GM18519 (cell line): ENCODE data around the gene SEC22A.

ENCODE experiments used
- ATAC-seq: cut with Tn5 transposase; IDR thresholded peaks from one replicate; pipeline ENCODE4 v1.9.1; 2021; ENCODE audit warnings: mild to moderate bottlenecking, moderate library complexity; ENCODE audit not compliant: unreplicated experiment, low FRiP score

The SEC22A gene, protein sequence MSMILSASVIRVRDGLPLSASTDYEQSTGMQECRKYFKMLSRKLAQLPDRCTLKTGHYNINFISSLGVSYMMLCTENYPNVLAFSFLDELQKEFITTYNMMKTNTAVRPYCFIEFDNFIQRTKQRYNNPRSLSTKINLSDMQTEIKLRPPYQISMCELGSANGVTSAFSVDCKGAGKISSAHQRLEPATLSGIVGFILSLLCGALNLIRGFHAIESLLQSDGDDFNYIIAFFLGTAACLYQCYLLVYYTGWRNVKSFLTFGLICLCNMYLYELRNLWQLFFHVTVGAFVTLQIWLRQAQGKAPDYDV

GRCh38 chr3:123201557-123202427 is at the start of gene SEC22A:
Gene SEC22A, plus strand, starts transcription at chr3:123201943. Its CDS starts 7,275 bp downstream, at chr3:123209218.
- peak; percentile 91 for ATAC-seq

- no peak for ATAC-seq
These were observed 49.1 kb upstream of the SEC22A start for GRCh38 chr3:123152687-123153086.

GRCh38 chr3:123153125-123154019 is 48.4 kb upstream of the SEC22A start:
- no peak for ATAC-seq

GRCh38 chr3:123154020-123154985 is 47.4 kb upstream of the SEC22A start:
- ATAC-seq, result no peak

GRCh38 chr3:123155471-123156011 is 46.2 kb upstream of the SEC22A start:
- ATAC-seq, result no peak

DNA sequence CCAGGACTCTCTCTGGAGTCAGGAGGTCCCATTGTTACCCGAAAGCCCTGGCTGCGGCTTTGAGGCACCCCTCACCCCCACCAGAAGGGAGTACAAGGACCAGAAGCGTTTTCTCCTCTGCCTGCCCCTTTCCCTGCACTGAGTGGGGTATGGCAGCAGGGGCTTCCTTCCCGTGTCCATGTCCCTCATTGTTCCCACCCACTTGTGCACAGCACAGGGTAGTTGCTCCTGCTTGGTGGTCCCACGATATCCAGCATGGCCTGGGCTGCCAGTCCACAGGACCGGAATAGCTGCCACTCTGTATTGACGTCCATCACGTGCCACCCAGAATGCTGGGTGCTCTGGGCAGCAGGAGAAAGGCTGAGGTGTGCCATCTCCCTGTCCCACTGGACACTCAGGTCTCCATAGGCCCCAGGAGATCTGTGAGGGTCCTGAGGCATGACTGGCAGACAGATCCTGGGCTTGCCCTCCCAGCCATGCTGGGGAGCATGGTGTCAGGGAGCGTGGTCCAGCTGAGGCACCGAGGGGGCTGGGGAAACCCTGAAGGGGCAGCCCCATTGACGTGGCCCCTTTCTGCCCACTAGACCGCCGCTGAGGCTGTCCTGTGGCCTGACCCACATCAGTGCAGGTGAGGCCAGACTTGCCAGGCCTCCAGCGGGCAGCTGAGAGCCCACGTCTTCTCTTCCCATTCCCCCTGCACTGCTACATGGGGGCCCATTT is 45.3 kb upstream of the SEC22A start:
- no peak for ATAC-seq

- ATAC-seq, result no peak
These were observed 44.5 kb upstream of the SEC22A start for GRCh38 chr3:123157209-123157597.

DNA sequence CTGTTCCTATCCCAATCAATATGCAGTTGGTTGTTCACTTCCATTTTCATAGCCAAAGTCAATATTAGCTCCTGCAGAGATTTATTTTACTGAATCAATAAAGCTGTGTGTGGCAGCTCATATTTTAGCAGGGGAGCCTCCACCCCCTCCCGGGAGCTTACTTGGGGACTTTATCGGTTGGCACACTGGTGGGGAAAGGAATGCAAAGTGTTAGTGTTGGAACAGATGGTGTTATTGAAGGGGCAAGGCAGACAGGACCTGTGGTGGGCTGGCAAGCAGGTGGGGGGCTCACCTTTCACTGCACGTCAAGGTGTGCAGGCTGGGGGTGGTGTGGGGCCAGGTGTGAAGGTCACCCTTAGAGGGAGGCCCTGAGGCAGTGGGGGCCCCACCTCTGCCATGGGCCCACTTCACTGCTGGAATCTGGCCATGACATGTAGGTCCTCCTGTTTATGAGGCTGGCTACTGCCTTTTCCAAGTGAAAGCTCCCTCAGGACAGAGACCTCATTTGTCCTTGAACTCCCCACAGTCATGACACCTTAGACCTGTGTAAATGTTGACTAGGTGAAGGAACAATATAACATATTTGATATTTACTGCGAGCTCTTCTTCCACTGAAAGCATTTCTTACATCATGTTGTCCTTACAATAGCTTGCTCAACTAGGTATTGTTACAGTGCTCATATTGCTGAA is 44.0 kb upstream of the SEC22A start:
- no peak for ATAC-seq

- ATAC-seq, result no peak
These were observed 43.4 kb upstream of the SEC22A start for GRCh38 chr3:123158330-123158729.

DNA sequence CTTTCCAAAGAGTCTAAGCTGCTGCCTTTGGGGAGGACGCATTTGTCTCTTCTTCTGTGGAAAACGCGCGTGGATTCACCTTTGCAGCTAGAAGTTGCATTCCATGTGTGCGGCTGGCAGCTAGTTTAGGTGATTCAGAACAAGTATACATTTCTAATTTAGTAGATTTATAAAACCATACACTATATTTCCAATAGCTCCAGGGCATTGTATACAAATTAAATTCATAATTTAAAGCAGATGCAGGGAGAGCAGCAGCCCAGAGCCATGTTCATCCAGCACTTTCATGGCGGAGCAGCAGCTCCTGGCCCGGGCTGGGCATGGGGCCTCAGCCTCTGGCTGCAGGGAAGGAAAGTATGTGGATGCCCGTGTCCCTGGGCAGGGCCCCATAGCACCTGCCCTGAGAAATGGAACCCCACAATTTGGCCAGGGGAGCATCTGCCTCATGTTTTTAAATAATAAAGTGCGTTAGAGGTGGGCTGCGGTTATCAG is 42.8 kb upstream of the SEC22A start:
- no peak for ATAC-seq

DNA sequence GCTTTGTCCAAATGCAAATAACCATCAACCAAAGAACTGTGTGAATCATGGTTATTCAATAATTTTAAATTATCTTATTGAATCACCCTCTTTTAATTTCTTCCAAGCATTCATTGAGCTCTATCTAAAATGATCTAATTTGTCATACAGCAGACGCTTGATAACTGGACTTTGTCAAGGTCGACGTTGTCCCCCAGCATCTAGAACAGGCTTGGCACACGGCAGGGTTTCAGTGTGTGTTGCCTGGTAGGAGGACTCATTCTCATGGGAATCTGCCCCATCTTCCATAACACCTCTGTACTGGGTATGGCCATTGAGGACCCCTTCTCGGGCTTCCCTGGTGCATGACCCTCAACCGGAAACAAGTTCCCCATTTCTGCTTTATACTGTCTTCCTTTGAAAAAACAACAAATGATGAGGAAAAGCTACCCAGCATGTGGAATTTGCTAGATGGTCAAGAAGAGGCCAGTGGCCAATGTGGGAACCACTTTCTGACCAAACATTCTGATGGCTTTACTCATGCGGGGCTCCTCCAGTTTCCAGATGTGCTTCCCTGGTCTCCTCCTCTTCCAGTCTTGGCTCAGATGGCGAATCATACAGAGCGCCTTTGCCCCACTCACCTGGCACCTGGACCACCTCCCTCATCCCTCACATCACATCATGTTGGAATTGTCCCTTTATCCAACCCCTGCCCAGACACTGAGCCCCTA is 41.7 kb upstream of the SEC22A start:
- no peak for ATAC-seq

- no peak for ATAC-seq
These were observed 40.6 kb upstream of the SEC22A start for GRCh38 chr3:123161167-123161566.

DNA sequence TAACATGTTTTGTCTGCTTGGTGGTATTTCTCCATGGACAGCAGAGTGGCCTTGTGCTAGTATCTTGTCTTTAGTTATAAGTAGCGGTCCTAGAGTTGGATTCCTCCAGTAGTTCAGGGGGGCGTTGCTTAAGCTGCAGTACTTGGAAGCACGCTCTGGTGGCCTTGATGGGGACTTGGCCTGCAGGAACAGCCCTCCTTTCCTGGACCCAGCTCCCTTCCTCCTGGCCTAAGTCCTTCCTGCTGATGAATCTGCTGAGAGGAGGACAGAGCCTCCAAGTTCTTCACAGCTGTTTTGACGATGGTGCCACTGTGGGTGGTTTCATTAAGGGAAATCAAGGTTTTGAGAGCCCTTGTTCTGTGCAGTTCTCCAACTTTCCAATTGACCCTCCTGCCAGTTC is 38.6 kb upstream of the SEC22A start:
- no peak for ATAC-seq

DNA sequence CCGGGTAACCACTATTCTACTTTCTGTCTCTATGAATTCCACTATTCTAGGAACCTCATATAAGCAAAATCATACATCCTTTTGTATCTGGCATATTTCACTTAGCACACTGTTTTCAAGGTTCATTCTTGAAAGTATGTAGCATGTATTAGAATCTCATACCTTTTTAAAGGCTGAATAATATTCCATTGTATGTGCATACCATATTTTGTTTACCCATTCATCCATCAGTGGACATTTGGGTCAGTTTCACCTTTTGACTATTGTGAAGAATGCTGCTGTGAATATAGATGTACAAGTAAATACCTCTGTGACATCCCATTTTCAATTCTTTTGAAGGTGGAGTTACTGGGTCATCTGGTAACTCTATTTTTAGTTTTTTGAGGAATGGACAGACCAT is 36.6 kb upstream of the SEC22A start:
- ATAC-seq, result no peak

DNA sequence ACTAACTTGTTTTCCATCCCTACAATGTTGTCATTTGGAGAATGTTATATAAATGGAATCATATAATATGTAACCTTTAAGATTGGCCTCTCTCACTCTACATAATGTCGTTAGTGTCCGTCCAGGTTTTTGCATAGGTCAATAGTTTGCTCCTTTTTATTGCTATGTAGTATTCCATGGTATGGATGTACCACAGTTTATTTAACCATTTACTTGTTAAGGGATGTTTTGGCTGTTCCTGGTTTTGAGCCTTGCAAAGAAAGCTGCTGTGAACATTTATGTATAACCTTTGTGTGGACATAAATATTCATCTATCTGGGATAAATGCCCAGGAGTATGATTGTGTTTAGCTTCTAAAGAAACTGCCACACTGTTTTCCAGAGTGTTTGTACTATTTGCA is 34.1 kb upstream of the SEC22A start:
- no peak for ATAC-seq

DNA sequence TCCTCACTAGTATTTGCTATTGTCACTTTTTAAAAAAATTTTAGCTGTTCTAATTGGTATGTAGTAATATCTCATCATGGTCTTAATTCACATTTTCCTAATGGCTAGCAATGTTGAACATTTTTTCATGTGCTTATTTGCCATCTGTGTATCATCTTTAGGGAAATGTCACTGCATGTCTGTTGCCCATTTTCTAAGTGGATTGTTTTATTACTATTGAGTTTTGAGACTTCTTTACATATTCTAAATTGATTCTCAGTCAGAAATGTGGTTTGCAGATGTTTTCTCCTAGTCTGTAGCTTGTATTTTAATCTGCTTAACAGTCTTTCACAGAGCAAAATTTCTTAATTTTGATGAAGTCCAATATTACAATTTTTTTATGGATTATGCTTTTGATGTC is 33.6 kb upstream of the SEC22A start:
- ATAC-seq, result no peak

DNA sequence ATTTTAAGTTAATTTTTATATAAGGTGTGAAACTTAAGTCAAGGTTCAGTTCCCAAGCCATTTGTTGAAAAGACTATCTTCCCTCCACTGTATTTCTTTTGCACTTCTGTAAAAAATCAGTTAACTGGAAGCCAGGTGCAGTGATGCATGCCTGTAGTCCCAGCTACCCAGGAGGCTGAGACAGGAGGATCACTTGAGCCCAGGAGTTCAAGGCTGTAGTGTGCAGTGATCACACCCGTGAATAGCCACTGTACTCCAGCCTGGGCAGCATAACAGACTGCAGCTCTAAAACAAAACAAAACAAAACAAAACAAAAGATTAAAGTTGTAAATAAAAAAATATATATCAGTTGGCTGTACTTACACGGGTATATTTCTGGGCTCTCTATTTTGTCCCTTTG is 33.1 kb upstream of the SEC22A start:
- no peak for ATAC-seq
